GM21381 (cell line): ENCODE data around the gene MYH9.
"Not testable (repeated sequence)": the region's sequence is repeated elsewhere in the genome, so short reads cannot be mapped to it uniquely, and the experiment has no call there.

Source experiments
- ATAC-seq: cut with Tn5 transposase; IDR thresholded peaks from one replicate; pipeline ENCODE4 v1.9.1; 2021; ENCODE audit warnings: mild to moderate bottlenecking, moderate library complexity; ENCODE audit not compliant: unreplicated experiment

The MYH9 gene

DNA sequence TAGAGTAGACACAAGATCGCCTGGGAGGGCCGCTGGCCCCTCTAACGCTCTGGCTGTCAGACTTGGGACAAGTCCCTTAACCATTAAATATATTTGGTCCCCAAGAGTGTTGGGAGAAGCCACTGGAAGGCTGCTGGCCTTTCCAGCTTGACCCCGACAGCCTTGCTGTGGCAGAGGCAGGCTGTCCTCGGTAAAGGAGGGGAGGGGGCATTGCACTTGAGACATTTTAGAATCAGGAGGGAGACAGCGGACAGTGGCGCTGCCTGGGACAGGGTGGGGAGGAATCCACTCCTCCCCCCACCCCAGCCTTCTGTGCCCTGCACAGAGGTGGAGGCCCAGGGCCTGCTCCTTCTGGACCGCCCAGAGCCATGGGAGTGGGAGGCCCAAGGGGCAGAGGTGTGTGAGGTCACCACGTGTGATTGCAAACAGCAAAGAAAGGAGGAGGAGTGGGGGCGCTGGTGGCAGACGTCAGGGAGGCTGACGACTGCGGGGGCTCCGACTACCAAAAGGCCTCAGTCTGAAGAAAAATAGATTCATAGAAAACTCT lies 105.9 kb downstream of the MYH9 start:
- no peak for ATAC-seq

DNA sequence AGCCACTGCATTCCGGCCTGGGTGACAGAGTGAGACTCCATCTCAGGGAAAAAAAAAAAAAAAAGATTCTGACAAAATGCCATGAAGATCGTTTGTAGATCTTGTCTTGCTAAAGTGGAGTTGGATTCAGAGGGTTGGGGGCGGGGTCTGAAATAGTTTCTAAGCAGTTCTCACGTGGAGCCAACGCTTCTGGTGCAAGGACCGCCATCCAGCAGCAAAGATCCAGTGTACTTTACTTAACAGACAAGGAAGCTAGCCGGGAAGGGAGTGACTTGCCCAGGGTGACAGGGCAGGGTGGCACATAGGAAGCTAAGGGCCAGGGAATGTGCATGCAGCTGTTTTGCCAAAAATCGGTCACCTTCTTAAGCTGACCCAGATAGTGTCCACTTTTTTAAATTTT lies 107.4 kb downstream of the MYH9 start:
- no peak for ATAC-seq

DNA sequence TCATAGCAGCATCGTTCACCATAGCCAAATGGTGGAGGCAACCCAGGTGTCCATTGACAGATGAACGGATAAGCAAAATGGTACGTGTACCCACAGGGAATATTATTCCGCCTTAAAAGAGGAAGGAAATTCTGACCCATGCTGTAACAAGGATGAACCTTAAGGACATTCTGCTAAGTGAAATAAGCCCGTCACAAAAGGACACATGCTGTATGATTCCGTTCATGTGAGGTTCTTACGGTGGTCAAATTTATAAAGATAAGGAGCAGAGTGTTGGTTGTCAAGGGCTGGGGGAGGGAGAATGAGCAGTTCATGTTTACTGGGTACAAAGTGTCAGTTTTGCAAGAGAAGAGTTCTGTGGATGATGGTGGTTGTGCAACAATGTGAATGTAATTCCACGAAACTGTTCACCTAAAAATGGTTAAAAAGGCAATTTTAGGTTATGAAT lies 108.5 kb downstream of the MYH9 start:
- ATAC-seq = no peak

DNA sequence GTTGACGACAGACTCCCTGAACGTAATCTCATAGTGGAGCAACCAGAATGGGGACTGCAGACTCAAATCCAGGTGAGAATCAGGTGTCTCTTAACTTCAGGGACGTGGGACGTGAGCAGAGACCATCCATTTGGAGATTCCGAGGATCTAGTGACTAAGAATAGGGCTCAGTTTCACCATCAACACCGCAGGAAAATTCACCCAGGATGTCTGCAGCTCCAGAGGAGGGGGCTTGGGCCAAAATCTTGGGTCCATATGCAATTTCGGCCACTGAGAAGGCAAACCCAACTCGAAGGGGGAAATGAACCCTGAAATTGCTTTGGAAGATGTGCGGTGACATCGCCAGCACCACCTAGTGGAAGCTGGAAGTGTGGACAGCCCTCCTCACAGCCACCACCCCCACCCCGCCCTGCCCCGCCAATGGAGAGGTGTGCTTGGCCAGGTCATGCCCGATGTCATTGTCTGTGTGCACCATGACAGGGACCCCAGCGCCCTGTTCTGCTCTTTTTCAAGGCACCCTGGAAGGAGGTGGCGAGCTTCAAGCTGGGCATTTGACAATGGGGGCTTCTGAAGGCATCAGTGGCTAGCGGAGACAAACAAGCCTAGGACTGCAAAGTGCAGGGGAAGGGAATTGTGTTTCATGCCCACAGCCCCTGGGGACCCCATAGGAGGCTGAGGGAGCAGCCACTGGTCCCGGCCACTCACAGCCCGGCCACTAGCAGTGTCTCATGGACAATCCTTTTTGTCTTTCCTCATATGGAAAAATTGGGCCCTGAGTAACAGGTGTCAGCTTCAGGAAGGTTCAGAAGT lies 110.1 kb downstream of the MYH9 start:
- no peak for ATAC-seq

DNA sequence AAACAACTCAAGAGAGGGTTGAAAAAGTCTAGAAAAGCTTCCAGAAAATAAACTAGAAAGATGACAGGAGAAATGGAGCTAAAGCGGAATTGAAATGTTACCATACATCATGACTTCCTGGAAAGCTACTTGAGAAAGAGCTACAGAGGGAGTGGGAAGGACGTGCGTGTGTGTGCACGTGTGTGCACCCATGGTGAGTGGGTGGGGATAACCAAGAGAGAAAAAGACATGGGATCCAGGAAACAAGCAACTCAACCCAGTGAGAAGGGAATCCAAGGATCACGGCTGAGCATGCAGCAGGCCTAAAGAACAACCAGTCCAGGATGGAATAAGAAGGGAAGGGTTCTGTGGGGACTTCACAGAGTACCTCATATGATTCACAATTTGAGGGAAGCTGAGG lies 113.2 kb downstream of the MYH9 start:
- no peak for ATAC-seq

DNA sequence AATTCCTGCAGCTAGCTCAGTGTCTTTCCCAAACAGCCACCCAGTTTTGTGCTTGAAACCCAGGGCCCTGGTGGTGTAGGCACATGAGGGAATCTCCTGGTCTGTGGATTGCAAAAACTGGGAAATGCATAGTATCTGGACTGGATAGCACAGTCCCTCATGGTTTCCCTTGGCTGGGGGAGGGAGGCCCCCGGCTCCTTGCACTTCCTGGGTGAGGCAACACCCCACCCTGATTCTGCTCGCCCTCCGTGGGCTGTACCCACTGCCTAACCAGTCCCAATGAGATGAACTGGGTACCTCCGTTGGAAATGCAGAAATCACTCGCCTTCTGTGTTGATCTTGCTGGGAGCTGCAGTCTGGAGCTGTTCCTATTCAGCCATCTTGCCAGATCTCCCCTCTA lies 115.8 kb downstream of the MYH9 start:
- ATAC-seq = not testable (repeated sequence)

DNA sequence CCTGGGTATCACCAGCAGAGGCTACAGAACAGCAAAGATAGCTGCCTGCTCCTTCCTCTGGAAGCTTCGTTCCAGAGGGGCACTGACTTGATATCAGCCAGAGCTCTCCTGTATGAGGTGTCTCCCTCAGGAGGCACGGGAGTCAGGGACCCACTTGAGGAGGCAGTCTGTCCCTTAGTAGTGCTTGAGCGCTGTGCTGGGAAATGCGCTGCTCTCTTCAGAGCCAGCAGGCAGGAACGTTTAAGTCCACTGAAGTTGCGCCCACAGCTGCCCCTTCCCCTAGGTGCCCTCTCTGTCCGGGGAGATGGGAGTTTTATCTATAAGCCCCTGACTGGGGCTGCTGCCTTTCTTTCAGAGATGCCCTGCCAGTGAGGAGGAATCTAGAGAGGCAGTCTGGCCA lies 116.5 kb downstream of the MYH9 start:
- ATAC-seq = not testable (repeated sequence)

DNA sequence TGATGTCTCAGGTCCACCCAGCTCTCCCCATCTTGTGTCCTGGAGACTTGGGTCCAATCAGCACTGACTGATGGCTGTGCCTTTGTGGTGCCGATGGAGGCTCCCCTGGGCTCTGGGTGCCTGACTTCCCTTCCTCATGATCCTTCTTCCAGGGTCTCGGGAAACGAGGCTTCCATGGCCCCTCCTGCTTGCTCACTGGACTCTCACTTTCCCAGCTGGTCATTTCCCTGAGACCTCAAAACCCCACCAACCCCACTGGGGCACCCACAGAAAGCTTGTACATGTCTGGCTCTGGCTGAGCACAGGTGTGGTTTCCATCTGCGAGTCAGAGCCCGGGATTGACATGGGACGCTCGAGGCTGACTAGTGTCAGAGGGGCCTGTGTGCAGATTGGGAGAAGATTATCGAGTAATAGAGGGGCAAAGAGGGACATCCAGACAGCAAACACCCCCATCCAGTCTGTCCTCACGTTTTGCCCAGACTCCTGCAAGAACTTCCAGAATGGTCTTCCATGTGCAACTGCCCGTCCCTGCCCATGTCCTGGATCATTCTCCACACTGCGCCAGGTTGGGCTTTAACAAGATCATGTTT lies 119.8 kb downstream of the MYH9 start:
- ATAC-seq = no peak

DNA sequence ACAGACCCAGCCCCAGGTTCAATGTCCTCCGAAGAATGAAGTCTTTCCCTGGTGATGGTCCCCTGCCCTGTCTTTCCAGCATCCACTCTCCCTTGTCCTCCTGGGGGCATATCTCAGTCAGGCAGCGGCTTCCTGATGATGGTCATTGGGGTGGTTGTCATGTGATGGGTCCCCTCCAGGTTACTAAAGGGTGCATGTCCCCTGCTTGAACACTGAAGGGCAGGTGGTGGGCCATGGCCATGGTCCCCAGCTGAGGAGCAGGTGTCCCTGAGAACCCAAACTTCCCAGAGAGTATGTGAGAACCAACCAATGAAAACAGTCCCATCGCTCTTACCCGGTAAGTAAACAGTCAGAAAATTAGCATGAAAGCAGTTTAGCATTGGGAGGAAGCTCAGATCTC lies 120.7 kb downstream of the MYH9 start:
- ATAC-seq = no peak

DNA sequence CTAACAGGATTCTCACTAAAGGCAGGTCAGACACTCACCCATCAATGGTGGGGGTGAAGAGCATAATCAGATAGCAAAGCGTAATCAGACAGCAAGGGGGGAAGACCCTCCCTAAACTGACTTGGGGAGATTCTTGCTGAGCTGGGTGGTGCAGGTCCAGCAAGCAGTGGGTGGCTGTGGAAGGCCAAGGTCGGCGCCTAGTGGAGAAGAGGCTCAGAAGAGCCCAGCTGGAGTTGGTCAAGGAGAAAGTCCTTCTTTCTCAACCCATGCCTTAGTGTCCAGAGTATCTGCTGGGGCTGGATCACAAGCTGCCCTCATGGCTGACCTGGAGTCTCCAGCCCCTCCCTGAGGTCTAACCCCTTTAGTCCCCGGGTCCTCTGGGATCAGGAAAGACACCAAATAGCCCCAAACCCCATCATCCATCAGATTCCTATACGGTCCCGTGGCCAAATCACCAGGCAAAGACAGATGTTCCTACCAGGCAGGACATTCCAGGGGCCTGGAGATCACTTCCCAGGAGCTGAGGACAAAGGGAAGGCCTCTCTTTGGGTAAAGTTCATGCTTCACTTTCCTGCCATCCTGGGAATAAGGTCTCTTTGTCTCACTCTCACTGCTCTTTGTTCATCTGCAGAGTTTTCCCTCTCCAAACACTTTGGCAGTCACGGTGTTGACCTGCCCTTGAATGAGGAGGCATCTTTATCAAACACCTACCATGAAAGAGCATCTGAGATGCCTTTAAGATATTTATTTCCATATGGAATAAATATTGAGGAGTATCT lies 123.7 kb downstream of the MYH9 start:
- ATAC-seq = not testable (repeated sequence)

DNA sequence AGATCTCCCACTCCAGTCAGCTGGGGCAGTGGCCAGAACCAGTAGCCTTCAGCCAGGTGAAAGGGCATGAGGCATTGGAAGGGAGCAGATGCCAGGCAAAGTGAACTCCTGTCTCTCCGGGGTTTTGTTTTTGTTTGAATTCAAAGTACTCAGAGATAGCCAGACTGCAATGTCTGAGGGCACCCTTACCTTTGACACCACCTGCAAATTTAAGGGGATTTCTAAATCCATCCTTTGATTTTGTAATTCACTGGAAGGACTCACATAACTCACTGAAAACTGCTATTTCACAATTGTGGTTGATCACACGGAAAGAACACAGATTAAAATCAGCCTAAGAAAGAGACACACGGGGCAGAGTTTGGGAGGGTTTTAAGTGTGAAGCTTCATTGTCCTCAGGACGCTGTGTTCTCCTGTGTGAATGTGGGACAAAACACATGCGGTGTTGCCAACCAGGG lies 124.5 kb downstream of the MYH9 start:
- ATAC-seq = not testable (repeated sequence)

DNA sequence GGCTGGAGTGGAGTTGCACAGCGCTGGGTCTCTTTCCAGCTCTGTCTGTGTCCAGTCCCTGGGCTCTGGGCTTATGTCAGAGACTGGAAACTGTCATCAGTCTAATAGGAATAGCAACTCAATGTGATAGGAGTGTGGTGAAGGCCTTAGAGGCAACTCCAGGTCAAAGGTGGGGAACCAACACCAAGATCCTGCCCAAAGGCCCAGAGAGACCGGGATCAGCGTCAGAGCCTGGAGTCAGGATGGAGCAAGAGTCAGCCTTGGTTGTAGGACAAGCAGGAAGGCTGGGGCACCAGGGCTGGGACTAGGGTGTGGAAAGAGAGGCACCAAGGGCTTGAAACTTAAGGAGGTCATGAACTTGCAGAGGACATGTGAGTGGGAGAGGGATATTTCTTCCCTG lies 125.5 kb downstream of the MYH9 start:
- ATAC-seq = not testable (repeated sequence)

DNA sequence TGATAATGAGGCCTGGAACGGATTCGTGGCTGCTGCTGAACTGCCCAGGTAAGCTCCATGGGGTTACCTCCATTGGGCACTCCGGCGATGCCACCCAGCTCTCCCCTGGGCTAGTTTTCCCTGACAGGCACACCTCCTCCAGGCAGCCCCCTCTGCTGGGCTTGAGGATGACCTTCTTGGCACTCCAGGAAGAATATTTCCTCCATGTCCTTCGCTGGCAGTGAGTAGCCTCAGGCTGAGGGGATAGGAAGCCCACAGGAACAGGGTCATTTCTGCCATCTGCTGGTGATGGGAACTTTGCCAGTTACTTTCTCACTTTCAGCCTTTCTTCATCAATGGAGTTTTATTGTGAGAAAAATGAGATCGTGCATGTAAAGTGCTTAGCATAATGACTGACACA lies 126.1 kb downstream of the MYH9 start:
- ATAC-seq = not testable (repeated sequence)

DNA sequence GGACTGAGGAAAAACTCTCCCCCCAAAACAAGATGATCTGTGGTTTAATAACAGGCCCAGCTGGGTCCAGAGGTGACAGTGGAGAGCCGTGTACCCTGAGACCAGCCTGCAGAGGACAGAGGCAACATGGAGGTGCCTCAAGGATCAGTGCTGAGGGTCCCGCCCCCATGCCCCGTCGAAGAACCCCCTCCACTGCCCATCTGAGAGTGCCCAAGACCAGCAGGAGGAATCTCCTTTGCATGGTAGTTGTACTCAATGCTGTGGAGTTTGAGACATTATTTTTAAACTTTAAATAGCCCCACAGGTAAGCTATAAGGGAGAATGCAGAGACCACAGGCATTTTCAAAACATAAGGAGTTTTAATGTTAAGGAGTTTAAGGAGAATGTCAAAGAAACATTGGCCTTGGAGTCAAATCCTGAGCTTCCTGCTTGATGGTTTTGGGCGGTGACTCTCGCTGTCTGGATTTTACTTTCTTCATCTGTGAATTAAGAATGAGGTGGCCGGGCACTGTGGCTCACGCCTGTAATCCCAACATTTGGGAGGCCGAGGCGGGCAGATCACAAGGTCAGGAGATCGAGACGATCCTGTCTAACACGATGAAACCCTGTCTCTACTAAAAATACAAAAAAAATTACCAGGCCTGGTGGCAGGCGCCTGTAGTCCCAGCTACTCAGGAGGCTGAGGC lies 128.0 kb downstream of the MYH9 start:
- no peak for ATAC-seq

DNA sequence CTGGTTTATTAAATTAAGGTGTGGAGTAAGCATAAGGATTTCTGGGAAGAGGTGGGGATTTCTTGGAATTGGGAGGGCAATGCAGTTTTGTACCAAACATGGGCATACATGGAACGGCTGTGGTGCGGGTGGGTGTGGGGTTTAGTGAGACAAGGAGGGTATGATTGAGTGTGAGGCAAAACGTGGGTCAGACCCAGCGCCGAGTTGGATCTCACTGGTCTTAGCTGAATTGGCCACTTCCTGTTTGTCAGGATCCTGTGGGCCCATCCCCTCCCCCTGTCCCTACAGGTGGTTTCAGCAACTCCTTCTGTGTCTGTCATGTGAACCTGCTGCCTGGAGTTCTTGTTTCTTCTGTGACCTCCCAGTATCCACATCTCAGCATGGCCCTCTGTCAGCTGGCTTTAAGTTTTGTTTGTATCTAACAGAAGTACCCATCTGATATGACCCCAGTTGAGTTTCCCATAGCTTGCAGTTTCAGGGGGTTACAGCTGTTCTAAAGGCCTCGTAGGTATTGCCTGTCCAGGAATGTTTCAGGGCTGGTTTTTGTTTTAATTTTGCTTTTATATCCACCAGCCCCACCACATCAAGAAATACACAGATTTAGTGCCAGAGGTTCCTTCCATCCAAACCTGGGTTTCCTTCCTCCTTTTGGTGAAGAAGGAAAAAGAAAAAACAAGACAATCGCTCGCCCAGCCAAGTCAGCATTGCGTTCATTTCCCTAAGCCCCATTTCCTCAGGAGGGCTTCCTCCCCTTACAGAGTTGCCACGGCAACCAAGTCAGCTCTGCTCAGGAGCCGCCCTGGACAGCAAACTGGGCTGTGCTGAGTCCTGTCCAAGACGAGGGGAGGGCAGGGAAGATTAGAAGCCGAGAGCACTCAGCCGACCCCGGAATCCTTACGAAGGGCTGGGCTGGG lies 128.8 kb downstream of the MYH9 start:
- no peak for ATAC-seq

DNA sequence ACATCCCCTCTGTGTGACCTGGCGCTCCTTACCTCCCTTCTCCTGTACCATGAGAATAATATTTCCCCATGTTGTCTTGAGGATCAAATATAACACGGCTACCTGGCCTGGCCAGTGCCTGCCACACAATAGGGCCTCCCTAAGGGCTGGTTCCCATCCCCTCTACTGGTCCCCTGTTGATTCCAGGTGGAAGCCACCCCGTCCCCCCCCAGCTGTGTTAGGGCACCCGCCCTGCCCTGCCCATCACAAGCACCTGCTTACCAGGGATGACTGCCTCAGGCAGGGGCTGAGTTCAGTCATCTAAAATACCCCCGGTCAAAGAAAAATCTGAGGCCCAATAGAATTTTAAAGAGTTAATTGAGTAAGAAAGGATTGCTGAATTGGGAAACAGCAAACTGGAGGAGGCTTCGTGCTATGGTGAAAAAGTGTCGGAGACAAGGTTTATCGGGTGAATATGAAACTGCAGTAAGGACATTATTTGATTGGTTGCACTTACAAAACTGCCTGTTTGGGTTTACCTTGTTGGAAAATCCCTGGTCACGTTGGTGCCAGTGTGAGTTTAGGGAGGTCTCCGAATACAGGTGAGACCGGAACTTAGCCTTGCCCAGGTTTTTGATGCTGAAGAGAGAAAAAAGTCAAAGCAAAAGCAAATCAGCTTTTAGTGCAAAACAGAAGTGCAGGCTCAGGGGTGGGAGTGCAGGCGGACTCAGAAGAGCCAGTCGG lies 129.7 kb downstream of the MYH9 start:
- ATAC-seq = no peak

DNA sequence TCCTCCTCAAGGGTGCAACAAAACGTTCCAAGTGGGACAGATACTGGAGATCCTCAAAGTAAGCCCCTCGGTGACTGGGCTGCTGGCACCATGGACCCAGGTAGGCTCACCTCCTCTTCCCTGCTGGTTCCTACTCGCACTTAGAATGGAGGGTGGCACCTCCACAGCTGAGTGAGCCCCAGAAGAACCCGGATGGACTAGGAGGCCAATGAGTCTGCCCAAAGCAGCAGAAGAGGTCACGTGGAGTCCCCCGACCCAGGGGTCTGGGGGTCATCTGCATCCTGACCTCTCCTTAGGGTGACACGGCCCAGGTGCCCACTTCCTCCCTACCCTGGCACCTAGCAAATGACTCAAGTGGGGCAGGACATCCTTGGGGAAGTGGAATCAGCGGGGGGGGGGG lies 130.5 kb downstream of the MYH9 start:
- no peak for ATAC-seq

DNA sequence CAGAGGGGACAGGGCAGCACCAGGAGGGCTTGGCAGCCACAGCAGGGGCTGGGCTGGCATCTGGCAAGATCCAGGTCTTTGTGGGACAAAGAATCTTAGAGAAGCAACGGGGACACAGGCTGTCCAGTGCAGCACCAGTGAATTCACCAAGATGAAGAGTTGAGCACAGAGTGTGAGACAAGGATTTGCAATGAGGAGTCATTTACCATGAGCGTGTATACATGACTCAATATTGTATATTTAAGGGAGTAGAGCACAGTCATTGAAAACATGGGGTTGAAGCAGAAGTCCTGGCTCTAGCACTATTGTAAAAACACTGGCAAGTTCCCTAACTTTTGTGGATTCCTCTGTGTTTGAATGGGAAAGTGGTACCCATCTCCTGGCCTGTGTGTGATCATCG lies 131.3 kb downstream of the MYH9 start:
- no peak for ATAC-seq

DNA sequence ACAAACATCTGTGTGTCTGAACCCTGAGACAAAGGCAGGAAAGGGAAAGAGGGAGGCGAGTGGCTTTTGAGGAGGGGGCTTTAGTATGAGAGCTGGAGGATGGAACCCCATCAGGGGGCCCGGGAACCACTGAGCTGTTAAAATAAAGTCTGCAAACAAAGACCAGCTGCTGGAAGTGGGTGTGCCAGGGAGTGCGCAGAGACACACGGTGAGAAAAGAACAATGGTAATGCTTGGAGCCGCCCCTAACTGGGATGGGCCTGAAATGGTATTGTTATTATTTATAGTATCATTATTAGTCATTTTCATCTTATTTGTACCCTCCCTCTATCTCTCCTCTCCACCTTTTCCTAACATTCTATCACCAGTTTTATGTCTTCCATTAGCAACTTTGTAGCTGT lies 132.2 kb downstream of the MYH9 start:
- not testable (repeated sequence) for ATAC-seq
